Breast epithelium (tissue), 4 donors: ENCODE data around the gene CDX1. TPM values are rescaled to one million over a fixed set of nuclear protein-coding genes. Genes with fewer than 3 reads are reported as not detected.

ENCODE experiments used
- DNase-seq, 2 donors: peaks; one replicate each; pipeline ENCODE4 v3.0.0-alpha.2; 2019; ENCODE audit warnings: low spot score in 2 of 2
- H3K27ac ChIP-seq, 2 donors: fragments of 200-600 bp; sonication (generic) in 1 of 2; one replicate each; pipeline ENCODE4 v1.5.1; 2016 to 2019; ENCODE audit warnings: mild to moderate bottlenecking in 1 of 2
- H3K27me3 ChIP-seq, 2 donors: fragments of 200-600 bp; sonication (generic) in 1 of 2; one replicate each; pipeline versions ENCODE4 v1.5.1 to v1.6.0; 2017 to 2019; ENCODE audit warnings: control low read depth in 1 of 2, mild to moderate bottlenecking in 1 of 2
- H3K36me3 ChIP-seq: fragments of 200-600 bp; one replicate; pipeline ENCODE4 v1.5.1; 2019
- H3K4me1 ChIP-seq, 2 donors: fragments of 200-600 bp; sonication (generic); one replicate each; pipeline ENCODE4 v1.5.1; 2016 to 2019; ENCODE audit warnings: control low read depth in 1 of 2
- H3K4me3 ChIP-seq, 3 donors: fragments of 200-600 bp; sonication (generic); 1 replicate in 2 of 3; 2 replicates in 1 of 3; pipeline ENCODE4 v1.5.1; 2016 to 2019; ENCODE audit warnings: mild to moderate bottlenecking in 3 of 3, moderate library complexity in 2 of 3
- H3K9me3 ChIP-seq, 2 donors: fragments of 200-600 bp; sonication (generic) in 1 of 2; one replicate each; pipeline ENCODE4 v1.5.1; 2016 to 2019; ENCODE audit warnings: control low read depth in 1 of 2
- CTCF ChIP-seq, 3 donors: fragments of 450-650 bp; IDR thresholded peaks; one replicate each; pipeline ENCODE4 v1.5.1; 2016 to 2017; ENCODE audit warnings: antibody characterized with exemption in 3 of 3, mild to moderate bottlenecking in 3 of 3, moderate library complexity in 3 of 3
- POLR2A ChIP-seq: fragments of 450-650 bp; IDR thresholded peaks from one replicate; pipeline ENCODE4 v1.6.1; 2016; ENCODE audit warnings: antibody characterized with exemption, mild to moderate bottlenecking, moderate library complexity
- POLR2AphosphoS5 ChIP-seq, 3 donors: sonication (generic); formaldehyde crosslinking; IDR thresholded peaks; one replicate each; pipeline ENCODE4 v1.6.1; 2017; ENCODE audit warnings: antibody characterized with exemption in 3 of 3
- intact Hi-C: fragments of 100-400 bp; cut with DNase I; formaldehyde crosslinking; loops from one replicate; pipeline ENCODE4 v1.15.1; 2023; ENCODE audit warnings: low total_unique reads
- total RNA-seq, 3 donors: library from RNA; depleted of rRNA; stranded (reverse); fragments of >200 nt; gene quantifications; one replicate each; pipeline ENCODE4 v1.1.0, GENCODE V29; 2016

CDX1 gene
- total RNA-seq, result 1 to 10 TPM in 1 of 3 donors, not detected in 2; 1.3 TPM

- Histone ChIP-seq H3K27me3 (peaks cover 0 to 10% of the 10 kb centered on the region in 2 donors), H3K4me3 (no peak within 1 kb of the TSS)
- intact Hi-C loops, result loop anchor here (10.0 kb wide), 1 partner anchor 48 kb away; no protein-coding TSS in a partner anchor
These were observed at the start of gene CDX1 for GRCh38 chr5:150166650-150167511. Gene CDX1, plus strand, starts transcription at chr5:150166778. Its CDS starts 99 bp downstream, at chr5:150166877.

GRCh38 chr5:150117945-150118560, 48.5 kb upstream of the CDX1 start:
- Histone ChIP-seq H3K4me1 (no peaks in the 10 kb centered on the region), H3K36me3 (no peaks in the 10 kb centered on the region), H3K9me3 (no peaks in the 10 kb centered on the region), H3K27me3 (no peaks in the 10 kb centered on the region), H3K4me3 (no peak overlapping the region), H3K27ac (no peak overlapping the region)
- DNase-seq, result peak in 1 of 2 donors; percentile 22
- TF ChIP-seq POLR2A (no peak), CTCF (IDR thresholded peaks at IDR 0.05) (no peak), POLR2AphosphoS5 (IDR thresholded peaks at IDR 0.05) (no peak)
- intact Hi-C loops, result no loop called here

More at GRCh38 chr5:150166650-150167511, at the start of gene CDX1:
- TF ChIP-seq POLR2A (no peak), POLR2AphosphoS5 (IDR thresholded peaks at IDR 0.05) (no peak), CTCF (IDR thresholded peaks at IDR 0.05) (no peak)
- Histone ChIP-seq H3K27ac (peak within 1 kb of the TSS; percentile 71 to 84), H3K36me3 (no peaks in the 10 kb centered on the region), H3K9me3 (no peaks in the 10 kb centered on the region), H3K4me1 (no peaks in the 10 kb centered on the region)
- DNase-seq, result no peak

GRCh38 chr5:150118561-150119229, 47.9 kb upstream of the CDX1 start:
- Histone ChIP-seq H3K36me3 (no peaks in the 10 kb centered on the region), H3K4me1 (no peaks in the 10 kb centered on the region), H3K4me3 (no peak overlapping the region), H3K27ac (peak overlapping the region in 1 of 2 donors; percentile 12), H3K9me3 (no peaks in the 10 kb centered on the region), H3K27me3 (no peaks in the 10 kb centered on the region)
- peak in 1 of 2 donors; percentile 30 for DNase-seq
- TF ChIP-seq POLR2AphosphoS5 (IDR thresholded peaks at IDR 0.05) (no peak), CTCF (IDR thresholded peaks at IDR 0.05) (no peak), POLR2A (no peak)
- intact Hi-C loops, result no loop called here

GRCh38 chr5:150119421-150120061, 47.0 kb upstream of the CDX1 start:
- no peaks in the 10 kb centered on the region for H3K9me3 ChIP-seq
- H3K4me3 ChIP-seq, result no peak overlapping the region
- no peaks in the 10 kb centered on the region for H3K36me3 ChIP-seq
- peak in 1 of 2 donors; percentile 47 for DNase-seq
- no peak for TF ChIP-seq CTCF (IDR thresholded peaks at IDR 0.05)
- peak overlapping the region in 1 of 2 donors; percentile 5 for H3K27ac ChIP-seq
- H3K27me3 ChIP-seq, result no peaks in the 10 kb centered on the region
- intact Hi-C loops, result no loop called here
- no peaks in the 10 kb centered on the region for H3K4me1 ChIP-seq
